OCI-LY3 (cell line): Measurements from ENCODE around the gene RHBDD2.

Experiments
- EZH2phosphoT487 ChIP-seq: fragments of 200-600 bp; shearing (Covaris generic); IDR thresholded peaks from 2 replicates; pipeline ENCODE4 v1.6.1; 2018; ENCODE audit warnings: antibody characterized with exemption, mixed run types, low read depth
- TF ChIP-seq, protein P1 (sequence below): fragments of 200-600, 300-600 bp; sonication (generic); IDR thresholded peaks from 2 replicates; pipeline ENCODE4 v1.5.1; 2014; ENCODE audit warnings: antibody characterized with exemption, low read length, low read depth

DNA sequence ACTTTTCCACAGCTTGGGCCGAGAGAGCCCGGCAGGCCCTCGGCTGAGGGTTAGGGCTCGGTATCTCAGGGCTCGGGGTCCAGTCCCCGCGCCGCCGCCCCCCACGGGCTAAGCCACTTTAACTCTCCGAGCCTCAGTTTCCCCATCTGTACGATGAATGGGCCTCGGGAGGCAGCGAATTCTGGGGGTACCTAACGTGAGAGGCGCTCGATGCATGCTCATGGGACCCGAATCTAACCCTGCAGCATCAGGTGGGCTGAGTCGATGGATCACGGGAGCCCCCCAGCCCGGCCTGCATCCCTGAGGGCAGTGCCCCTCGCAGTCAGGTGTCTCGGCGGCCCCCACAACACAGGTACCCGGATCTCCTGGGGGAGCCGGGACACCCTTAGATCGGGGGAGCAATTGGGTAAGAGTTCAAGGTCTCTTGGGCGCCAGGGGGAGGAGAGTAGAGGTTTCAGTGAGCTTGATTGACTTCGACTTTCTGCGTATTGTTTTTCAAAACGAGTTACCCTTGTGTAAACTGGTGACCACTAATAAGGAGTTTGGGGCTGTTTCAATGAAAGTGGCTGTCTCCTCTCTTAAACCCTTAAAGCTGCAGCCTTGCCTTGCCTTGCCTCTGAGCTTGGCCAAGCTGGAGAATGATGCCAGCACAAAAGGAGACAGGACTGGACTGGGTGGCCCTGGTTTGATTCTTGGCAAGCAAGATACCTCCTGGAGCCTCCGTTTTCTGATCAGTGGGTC is 36.8 kb downstream of the RHBDD2 start:
- TF ChIP-seq, protein P1, sequence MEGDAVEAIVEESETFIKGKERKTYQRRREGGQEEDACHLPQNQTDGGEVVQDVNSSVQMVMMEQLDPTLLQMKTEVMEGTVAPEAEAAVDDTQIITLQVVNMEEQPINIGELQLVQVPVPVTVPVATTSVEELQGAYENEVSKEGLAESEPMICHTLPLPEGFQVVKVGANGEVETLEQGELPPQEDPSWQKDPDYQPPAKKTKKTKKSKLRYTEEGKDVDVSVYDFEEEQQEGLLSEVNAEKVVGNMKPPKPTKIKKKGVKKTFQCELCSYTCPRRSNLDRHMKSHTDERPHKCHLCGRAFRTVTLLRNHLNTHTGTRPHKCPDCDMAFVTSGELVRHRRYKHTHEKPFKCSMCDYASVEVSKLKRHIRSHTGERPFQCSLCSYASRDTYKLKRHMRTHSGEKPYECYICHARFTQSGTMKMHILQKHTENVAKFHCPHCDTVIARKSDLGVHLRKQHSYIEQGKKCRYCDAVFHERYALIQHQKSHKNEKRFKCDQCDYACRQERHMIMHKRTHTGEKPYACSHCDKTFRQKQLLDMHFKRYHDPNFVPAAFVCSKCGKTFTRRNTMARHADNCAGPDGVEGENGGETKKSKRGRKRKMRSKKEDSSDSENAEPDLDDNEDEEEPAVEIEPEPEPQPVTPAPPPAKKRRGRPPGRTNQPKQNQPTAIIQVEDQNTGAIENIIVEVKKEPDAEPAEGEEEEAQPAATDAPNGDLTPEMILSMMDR: no peak
- TF ChIP-seq EZH2phosphoT487: no peak
